ENCODE results near the gene RGS10. TPM values are rescaled to one million over a fixed set of nuclear protein-coding genes. Genes with fewer than 3 reads are reported as not detected.

The RGS10 gene
- polyA plus RNA-seq, 1 experiment: 219 TPM

DNA sequence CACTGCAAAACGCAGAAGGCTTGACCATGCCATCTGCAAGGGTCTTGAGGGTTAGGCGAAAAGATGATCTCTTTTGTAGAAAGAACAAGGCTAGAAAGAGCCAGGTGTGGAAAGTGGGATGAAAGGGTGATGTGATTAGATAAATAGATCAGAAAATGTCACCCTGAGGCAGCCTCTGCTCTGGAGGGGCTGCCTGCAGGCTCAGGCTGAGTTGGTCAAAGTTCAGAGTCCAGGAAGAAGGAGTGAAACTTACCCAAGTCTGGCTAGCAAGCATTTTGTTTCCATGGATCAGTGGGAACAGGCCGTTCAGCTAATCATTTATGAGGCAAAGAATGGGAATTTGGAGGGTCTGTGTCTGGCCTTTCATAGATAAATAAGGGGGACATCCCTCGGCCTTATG lies 79.7 kb downstream of the RGS10 start:
- POLR2A ChIA-PET: no interaction called here

DNA sequence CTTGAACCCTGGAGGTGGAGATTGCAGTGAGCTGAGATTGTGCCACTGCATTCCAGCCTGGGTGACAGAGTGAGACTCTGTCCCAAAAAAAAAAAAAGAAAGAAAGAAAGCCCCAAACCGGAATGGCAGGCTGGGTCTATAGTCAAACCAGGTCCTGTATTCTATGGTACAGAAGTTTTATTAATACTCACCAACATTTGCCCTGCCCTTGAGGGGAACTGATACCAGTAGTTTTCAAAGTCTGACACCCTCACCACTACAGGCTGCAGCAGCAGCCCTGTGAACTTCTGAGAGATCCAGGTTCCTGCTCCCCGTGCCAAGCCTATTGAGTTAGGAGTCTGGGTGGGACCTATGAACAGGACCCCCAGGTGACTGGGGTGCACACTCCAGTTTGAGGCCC lies 80.6 kb downstream of the RGS10 start:
- TF ChIP-seq, protein P1, sequence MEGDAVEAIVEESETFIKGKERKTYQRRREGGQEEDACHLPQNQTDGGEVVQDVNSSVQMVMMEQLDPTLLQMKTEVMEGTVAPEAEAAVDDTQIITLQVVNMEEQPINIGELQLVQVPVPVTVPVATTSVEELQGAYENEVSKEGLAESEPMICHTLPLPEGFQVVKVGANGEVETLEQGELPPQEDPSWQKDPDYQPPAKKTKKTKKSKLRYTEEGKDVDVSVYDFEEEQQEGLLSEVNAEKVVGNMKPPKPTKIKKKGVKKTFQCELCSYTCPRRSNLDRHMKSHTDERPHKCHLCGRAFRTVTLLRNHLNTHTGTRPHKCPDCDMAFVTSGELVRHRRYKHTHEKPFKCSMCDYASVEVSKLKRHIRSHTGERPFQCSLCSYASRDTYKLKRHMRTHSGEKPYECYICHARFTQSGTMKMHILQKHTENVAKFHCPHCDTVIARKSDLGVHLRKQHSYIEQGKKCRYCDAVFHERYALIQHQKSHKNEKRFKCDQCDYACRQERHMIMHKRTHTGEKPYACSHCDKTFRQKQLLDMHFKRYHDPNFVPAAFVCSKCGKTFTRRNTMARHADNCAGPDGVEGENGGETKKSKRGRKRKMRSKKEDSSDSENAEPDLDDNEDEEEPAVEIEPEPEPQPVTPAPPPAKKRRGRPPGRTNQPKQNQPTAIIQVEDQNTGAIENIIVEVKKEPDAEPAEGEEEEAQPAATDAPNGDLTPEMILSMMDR (IDR thresholded peaks at IDR 0.05; ENCODE audit: low read depth, low read length): no peak
- no peak for DNase-seq (ENCODE audit: low read depth, low spot score)
- Histone ChIP-seq H3K27me3 (ENCODE audit: control insufficient read depth, insufficient read depth, low read length) (peaks cover 14% of the 10 kb centered on the region), H3K27ac (ENCODE audit: low read depth, low read length) (no peak overlapping the region), H3K4me3 (ENCODE audit: low read depth, low read length) (no peak overlapping the region), H3K9me3 (ENCODE audit: control insufficient read depth, insufficient read depth, low read length) (peaks cover 4% of the 10 kb centered on the region; the same call in 1 of the 2 replicates)
- POLR2A ChIA-PET: no interaction called here
- CTCF ChIA-PET: no interaction called here

More for the DNA sequence above, 79.7 kb downstream of the RGS10 start:
- DNase-seq (ENCODE audit: low read depth, low spot score): no peak
- no peak overlapping the region for H3K27ac ChIP-seq (ENCODE audit: low read depth, low read length)
- no peak overlapping the region for H3K4me3 ChIP-seq (ENCODE audit: low read depth, low read length)
- TF ChIP-seq, protein P1 (IDR thresholded peaks at IDR 0.05; ENCODE audit: low read depth, low read length): no peak
- peaks cover 4% of the 10 kb centered on the region; the same call in 1 of the 2 replicates for H3K9me3 ChIP-seq (ENCODE audit: control insufficient read depth, insufficient read depth, low read length)
- H3K27me3 ChIP-seq (ENCODE audit: control insufficient read depth, insufficient read depth, low read length): peaks cover 14% of the 10 kb centered on the region
- CTCF ChIA-PET: no interaction called here

DNA sequence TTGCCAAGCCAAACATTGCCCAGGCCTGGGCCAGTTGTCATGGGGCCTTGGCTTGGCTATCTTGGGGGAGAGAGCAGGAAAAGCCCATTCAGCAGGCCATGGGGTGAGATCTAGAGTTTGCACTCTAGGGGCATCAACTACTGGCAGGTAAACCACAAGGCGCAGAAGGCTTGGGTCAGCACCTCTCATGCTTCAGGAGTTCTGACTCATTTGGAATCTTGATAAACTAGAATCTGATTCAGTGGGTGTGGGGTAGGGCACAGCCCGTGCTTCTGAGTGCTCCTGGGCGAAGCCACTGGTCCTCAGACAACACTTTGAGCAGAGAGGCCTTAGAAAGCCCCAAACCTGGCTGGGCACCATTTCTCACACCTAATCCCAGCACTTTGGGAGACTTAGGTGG lies 81.1 kb downstream of the RGS10 start:
- DNase-seq (ENCODE audit: low read depth, low spot score): no peak
- CTCF ChIA-PET: interaction anchor here (0.6 kb wide), 1 partner anchor 259 kb away, joined by 3 read pairs; no protein-coding TSS in a partner anchor
- H3K27ac ChIP-seq (ENCODE audit: low read depth, low read length): no peak overlapping the region

DNA sequence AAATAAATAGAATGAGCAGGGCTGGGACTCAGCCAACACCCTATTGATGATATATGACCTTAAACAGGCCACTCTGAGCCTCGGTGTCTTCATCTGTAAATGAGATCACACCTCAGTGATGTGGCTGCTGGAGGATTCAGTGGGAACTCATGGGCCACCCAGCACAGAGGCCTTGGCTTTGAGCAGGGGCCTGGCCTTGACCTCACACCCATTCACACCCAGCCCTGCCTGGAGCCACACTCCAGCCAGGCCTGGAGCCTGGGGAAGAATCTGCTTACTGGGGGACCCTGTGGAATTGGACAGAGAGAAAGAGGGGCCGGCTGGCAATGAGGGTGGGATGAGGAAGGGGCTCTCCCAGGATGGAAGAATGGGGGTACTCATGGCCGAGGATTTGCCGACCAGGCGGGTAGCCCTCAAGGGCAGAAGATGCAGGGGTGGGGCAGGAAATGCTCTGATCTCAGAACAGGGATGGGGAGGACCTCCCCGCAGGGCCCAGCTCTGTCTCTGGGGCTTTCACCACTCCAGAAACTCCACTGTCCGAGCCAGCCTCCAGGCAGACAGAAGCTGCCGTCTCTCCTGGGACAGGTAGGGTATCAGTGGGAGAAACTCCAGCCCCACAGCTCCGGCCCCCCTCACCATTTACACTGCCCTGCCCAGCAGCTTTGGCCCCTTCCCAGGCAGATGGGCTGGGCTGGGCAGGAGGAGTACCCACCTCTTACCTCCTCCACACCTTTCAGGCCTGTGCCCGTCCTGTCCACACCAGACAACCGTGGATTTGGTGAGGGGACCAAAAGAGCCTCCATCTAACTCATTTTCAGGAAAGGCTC lies 81.9 kb downstream of the RGS10 start:
- ChIA-PET POLR2A (no interaction called here), CTCF (interaction anchor here (0.6 to 1.1 kb wide), 2 partner anchors 9 to 259 kb away, joined by 3 to 5 read pairs; no protein-coding TSS in a partner anchor)
- peaks cover 4% of the 10 kb centered on the region; the same call in 1 of the 2 replicates for H3K9me3 ChIP-seq (ENCODE audit: control insufficient read depth, insufficient read depth, low read length)
- H3K4me3 ChIP-seq (ENCODE audit: low read depth, low read length): no peak overlapping the region
- DNase-seq (ENCODE audit: low read depth, low spot score): no peak
- H3K27me3 ChIP-seq (ENCODE audit: control insufficient read depth, insufficient read depth, low read length): peaks cover 8% of the 10 kb centered on the region
- TF ChIP-seq, protein P1 (IDR thresholded peaks at IDR 0.05; ENCODE audit: low read depth, low read length): no peak
- H3K27ac ChIP-seq (ENCODE audit: low read depth, low read length): no peak overlapping the region

More for the DNA sequence above, 81.1 kb downstream of the RGS10 start:
- H3K27me3 ChIP-seq (ENCODE audit: control insufficient read depth, insufficient read depth, low read length): peaks cover 10% of the 10 kb centered on the region
- POLR2A ChIA-PET: no interaction called here
- no peak overlapping the region for H3K4me3 ChIP-seq (ENCODE audit: low read depth, low read length)
- peaks cover 4% of the 10 kb centered on the region; the same call in 1 of the 2 replicates for H3K9me3 ChIP-seq (ENCODE audit: control insufficient read depth, insufficient read depth, low read length)
- TF ChIP-seq, protein P1 (IDR thresholded peaks at IDR 0.05; ENCODE audit: low read depth, low read length): no peak

DNA sequence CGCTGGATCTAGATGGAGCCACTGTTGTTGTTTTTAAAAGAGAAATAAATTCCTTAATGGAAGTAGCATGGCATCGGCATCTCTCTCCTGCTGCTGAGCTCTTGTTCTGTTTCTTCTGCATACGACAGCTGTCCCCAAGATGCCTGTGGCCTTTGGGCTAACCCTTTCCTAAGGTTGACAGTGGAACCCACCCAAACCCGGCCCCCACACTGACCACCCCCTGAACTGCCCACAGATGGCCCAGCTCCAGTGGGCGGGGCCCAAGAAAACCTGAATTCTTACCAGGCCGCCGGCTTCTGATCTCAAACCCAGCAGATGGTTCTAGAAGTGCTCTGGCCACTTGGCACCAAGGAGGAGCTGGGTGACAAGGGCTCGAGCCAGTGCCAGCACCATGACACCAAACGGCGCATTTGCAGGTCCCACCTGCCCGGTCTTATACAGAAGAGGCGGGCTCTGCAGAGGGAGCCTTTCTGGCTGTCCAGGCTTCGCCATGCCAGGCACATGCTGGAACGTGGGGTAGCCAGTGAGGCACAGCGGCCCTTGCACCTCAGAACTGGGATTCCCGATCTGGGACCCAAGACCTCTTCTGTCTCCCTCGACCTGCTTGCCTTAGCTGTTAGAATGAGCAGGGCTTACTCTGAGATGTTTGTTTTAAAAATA lies 82.7 kb downstream of the RGS10 start:
- CTCF ChIA-PET: interaction anchor here (1.1 to 1.2 kb wide), 2 partner anchors 10 to 261 kb away, joined by 5 read pairs; no protein-coding TSS in a partner anchor
- Histone ChIP-seq H3K4me3 (ENCODE audit: low read depth, low read length) (no peak overlapping the region), H3K9me3 (ENCODE audit: control insufficient read depth, insufficient read depth, low read length) (peaks cover 4% of the 10 kb centered on the region; the same call in 1 of the 2 replicates), H3K27ac (ENCODE audit: low read depth, low read length) (no peak overlapping the region), H3K27me3 (ENCODE audit: control insufficient read depth, insufficient read depth, low read length) (peaks cover 8% of the 10 kb centered on the region)
- TF ChIP-seq, protein P1 (IDR thresholded peaks at IDR 0.05; ENCODE audit: low read depth, low read length): no peak
- DNase-seq (ENCODE audit: low read depth, low spot score): no peak
- POLR2A ChIA-PET: no interaction called here
